Measurements from ENCODE around the gene ENOX2.

The ENOX2 gene

DNA sequence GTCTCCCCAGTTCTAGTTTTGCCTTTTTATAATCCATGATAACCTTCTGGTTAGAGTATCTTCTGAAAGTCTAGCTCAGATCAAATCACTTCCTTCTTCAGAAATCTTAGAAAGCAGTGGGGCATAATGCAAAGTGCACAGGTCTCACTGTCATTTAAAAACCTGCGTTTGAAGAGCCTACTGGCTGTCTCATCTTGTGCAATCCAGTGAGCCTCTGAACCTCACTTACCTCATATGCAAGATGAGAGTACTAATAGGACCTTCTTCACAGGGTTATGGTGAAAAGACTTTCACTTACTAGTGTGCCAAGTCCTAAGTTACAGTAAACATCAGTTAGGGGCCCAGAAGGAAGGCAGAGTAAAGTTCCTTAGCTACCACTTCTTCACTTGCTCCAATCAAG, 131.4 kb downstream of the ENOX2 start:
- in situ Hi-C loops (cut with HindIII; ENCODE audit: low sequenced_read_pairs) = no loop called here

DNA sequence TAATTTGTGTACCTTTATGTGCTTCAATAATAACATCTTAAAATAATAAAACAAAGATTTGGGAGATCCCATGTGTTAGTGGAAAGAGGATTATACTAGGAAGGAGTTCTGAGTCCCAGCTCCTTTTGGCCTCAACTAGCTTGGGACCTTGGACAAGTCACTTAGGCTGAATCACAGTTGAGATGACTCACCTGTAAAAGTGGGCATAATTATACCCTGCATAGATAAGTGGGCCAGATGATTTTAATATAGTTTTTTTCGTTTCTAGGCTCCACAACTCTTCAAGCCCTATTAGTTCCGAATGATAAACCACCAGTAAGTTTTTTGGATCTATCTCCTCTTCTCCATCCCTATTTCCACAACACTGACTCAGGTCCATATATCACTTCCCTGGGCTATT, 131.8 kb downstream of the ENOX2 start:
- in situ Hi-C loops (cut with HindIII; ENCODE audit: low sequenced_read_pairs) = no loop called here

DNA sequence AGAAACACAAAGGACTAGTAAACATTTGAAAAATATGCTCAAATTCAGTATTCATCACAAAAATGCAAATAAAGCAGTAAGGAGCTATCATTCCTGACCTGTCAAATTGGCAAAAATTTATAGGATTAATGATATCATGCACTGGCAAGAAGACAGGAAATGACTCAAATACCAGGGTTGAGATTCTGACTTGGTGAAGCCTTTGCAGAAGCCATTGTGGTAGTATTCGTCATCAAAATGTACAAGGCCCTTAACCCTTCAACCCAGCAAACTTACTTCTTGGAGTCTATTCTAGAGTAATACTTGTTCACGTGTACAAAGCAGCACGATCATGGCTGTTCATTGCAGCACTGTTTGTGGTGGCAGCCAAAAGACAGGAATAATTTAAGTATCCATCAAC, 132.4 kb downstream of the ENOX2 start:
- in situ Hi-C loops (cut with HindIII; ENCODE audit: low sequenced_read_pairs) = no loop called here

GRCh38 chrX:130769835-130770234, 133.2 kb downstream of the ENOX2 start:
- in situ Hi-C loops (cut with HindIII; ENCODE audit: low sequenced_read_pairs) = no loop called here

GRCh38 chrX:130758072-130758471, 144.9 kb downstream of the ENOX2 start:
- in situ Hi-C loops (cut with HindIII; ENCODE audit: low sequenced_read_pairs) = no loop called here

- in situ Hi-C loops (cut with HindIII; ENCODE audit: low sequenced_read_pairs) = no loop called here
Measured at GRCh38 chrX:130756233-130756632, 146.8 kb downstream of the ENOX2 start.

DNA sequence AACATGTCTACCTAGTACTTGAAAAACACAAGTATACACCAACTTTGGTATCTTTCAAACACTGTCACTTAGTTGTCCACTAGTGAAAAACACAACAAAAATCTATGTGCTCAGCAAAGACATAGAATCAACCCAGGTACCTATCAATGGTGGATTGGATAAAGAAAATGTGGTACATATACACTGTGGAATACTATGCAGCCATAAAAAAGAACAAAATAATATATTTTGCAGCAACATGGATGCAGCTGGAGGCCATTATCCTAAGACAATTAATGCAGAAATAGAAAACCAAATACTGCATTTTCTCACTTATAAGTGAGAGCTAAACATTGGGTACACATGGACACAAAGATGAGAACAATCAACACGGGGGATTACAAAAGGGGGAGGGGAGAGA, 148.7 kb downstream of the ENOX2 start:
- in situ Hi-C loops (cut with HindIII; ENCODE audit: low sequenced_read_pairs) = no loop called here

- in situ Hi-C loops (cut with HindIII; ENCODE audit: low sequenced_read_pairs) = no loop called here
Measured at GRCh38 chrX:130746709-130747342, 156.2 kb downstream of the ENOX2 start.

DNA sequence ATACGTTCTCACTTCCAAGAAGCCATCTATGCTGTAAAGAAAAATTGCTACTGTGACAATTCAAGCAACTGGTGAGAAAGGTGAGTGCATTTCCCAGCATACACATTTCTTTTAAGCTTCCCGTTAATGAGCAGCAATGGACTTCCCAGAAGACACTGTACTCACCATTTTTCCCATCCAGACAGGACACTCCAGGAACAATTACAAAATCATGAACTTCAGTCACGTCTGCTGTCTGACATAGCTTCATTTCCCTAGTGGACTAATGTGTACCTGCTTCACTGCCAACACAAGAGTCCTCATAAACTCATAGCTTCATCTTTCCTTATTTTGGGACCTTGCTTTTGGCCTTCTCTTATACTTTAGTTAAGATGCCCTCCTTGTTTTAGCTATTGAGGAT, 156.9 kb downstream of the ENOX2 start:
- in situ Hi-C loops (cut with HindIII; ENCODE audit: low sequenced_read_pairs) = no loop called here

GRCh38 chrX:130741584-130741983, 161.4 kb downstream of the ENOX2 start:
- in situ Hi-C loops (cut with HindIII; ENCODE audit: low sequenced_read_pairs) = no loop called here

DNA sequence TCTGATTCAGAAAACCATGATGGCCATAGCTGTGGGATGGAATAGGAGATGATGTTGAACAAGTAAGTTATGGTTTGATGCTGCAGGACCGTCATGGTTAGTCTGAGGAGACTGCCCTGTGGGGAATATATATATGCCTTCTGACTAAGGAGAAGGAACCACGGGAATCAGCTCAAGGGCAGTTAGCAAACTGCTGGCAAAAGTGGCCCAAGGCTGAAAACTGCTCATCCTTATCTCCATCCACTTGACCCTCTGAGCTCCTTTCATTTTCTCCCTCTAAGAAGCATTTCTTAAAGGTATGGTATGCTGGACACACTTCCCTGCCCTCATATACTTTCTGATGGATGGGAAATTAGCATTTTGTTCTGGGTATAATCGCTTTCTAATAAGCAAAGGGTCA, 161.9 kb downstream of the ENOX2 start:
- in situ Hi-C loops (cut with HindIII; ENCODE audit: low sequenced_read_pairs) = no loop called here

GRCh38 chrX:130738638-130739195, 164.3 kb downstream of the ENOX2 start:
- in situ Hi-C loops (cut with HindIII; ENCODE audit: low sequenced_read_pairs) = no loop called here

DNA sequence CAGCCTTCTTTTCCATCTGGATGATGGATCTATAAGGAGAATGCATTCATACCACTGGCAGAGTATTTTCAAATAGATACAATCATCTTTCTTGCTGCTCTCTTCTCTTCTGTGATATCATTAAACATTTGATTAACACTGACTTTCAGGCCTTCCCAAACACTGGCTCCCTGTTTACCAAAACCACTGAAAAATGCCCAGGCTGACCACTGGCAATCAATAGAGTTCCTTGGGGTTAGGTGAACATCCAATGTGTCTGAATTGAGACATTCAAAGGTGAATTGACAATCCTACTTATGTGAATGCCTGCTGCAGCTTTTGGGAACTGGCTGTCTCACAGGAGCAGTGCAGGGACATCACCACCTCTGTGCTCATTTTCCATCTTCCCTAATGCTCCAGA, 168.3 kb downstream of the ENOX2 start:
- in situ Hi-C loops (cut with HindIII; ENCODE audit: low sequenced_read_pairs) = no loop called here

DNA sequence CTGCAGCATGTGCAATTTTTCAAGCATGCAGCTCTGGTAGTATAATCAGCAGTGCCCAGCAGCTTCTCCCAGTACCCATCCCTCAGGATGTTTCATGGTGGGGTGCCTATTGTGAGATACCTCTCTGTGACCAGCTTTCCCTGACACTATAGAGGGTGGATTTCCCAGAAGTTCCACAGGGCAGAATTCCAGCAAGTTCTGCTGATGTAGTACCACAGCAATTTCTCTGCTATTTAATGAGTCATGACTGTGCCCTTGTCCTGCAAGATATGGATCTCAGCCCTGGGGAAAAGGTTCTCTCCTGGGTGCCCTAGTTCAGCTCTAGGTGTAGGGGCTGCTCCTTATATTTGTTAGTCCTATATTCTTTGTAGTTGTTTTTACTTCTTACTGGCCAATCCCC, 174.8 kb downstream of the ENOX2 start:
- in situ Hi-C loops (cut with HindIII; ENCODE audit: low sequenced_read_pairs) = no loop called here

DNA sequence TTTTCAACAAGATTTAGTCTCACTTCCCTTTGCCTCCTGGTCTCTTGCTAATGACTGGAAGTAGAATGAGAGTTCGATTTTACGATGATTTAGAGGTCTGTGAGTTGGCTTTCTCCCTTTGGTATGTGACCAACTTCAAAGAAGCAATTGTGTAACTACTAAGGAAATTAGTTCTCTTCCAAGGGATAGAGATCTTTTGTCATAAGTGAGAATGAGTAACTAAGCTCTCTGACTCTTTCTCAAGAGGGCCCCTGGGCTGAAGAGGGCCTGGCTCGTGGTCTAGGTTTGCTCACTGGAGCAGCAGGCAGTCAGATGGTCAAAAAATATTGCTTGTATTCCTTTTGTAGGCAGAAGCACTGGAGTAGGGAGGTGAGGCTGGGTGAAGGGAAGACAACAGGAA, 176.3 kb downstream of the ENOX2 start:
- in situ Hi-C loops (cut with HindIII; ENCODE audit: low sequenced_read_pairs) = no loop called here

GRCh38 chrX:130725519-130725918, 177.5 kb downstream of the ENOX2 start:
- in situ Hi-C loops (cut with HindIII; ENCODE audit: low sequenced_read_pairs) = no loop called here

GRCh38 chrX:130719413-130719812, 183.6 kb downstream of the ENOX2 start:
- in situ Hi-C loops (cut with HindIII; ENCODE audit: low sequenced_read_pairs) = no loop called here

DNA sequence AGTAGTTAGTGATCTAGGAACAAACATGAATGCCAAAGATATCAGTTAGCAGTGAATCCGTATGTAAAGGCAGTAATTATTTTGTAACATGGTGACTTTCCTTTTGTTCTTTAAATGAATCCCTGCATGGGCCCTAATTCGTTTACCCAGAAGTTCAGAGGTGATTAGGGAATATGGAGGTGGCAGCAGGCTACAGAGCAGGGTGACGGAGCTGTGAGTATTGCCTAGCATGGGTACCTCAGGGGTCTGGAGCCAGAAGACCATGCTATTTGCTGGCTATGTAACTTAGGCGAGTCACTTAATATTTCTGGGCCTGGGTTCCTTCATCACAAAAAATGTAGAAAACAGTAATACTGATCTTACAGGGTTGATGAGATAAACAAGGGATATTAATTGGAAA, 184.9 kb downstream of the ENOX2 start:
- in situ Hi-C loops (cut with HindIII; ENCODE audit: low sequenced_read_pairs) = no loop called here

GRCh38 chrX:130716781-130717413, 186.1 kb downstream of the ENOX2 start:
- in situ Hi-C loops (cut with HindIII; ENCODE audit: low sequenced_read_pairs) = no loop called here

- in situ Hi-C loops (cut with HindIII; ENCODE audit: low sequenced_read_pairs) = no loop called here
Measured at GRCh38 chrX:130716346-130716745, 186.7 kb downstream of the ENOX2 start.

DNA sequence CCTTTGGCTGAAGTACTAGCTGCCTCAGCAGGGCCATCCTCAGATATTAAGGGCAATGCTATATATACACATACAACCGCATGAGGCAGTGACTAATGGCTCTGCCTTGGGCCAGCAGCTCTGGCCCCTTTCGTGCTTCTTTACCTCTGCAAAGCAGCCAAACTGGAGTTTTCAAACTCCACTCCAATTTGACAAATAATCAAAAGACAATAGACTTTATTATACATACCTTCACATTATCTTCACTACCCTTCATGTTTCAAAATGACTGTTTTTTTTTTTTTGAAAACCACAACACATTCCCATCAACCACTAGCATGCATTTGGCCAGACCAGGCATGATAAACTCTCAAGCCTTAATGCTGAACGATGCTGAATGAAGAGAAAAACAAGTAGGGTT, 187.7 kb downstream of the ENOX2 start:
- in situ Hi-C loops (cut with HindIII; ENCODE audit: low sequenced_read_pairs) = no loop called here

GRCh38 chrX:130714665-130715064, 188.3 kb downstream of the ENOX2 start:
- in situ Hi-C loops (cut with HindIII; ENCODE audit: low sequenced_read_pairs) = no loop called here

DNA sequence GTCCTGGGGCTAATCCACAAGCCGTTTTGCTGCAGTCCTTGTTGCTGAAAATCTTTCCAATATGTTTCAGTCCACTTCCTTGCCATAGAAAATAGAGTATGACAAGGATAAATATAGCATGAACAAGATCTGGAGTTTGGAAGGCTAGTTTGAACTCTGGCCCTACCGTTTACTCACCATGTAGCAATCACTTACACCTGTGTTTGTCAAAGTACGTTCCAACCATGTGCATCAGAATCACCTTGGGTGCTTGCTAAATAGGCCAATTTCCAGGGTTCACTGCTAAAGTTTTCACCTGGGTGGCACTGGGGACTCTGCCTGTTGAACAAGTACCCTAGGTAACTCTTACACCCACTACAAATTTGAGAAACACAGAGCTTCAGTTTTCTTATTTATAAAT, 188.9 kb downstream of the ENOX2 start:
- in situ Hi-C loops (cut with HindIII; ENCODE audit: low sequenced_read_pairs) = no loop called here
